Measurements from ENCODE around the gene PNN.

Gene PNN

GRCh38 chr14:39169541-39169900 lies 5.5 kb upstream of the PNN start:
- no peaks in the 10 kb centered on the region for H3K27me3 ChIP-seq (replicated peaks; ENCODE audit: control insufficient read depth, insufficient read depth, low read length)
- H3K4me3 ChIP-seq (replicated peaks; ENCODE audit: low read depth, low read length): peak overlapping the region; percentile 85
- H3K36me3 ChIP-seq (ENCODE audit: control insufficient read depth, insufficient read depth, low read length): peaks cover 3% of the 10 kb centered on the region
- no peak for TF ChIP-seq CTCF (IDR thresholded peaks at IDR 0.05; ENCODE audit: insufficient read depth, low read length, poor library complexity, severe bottlenecking)
- no peak for DNase-seq (ENCODE audit: extremely low read depth, insufficient read length)

- H3K36me3 ChIP-seq (ENCODE audit: control insufficient read depth, insufficient read depth, low read length): peaks cover 2% of the 10 kb centered on the region
Observed at GRCh38 chr14:39173198-39173597, 1.9 kb upstream of the PNN start.

GRCh38 chr14:39175445-39176262 lies 600 bp downstream of the PNN start:
- peak overlapping the region; percentile 82 for H3K4me3 ChIP-seq (replicated peaks; ENCODE audit: low read depth, low read length)
- TF ChIP-seq CTCF (IDR thresholded peaks at IDR 0.05; ENCODE audit: insufficient read depth, low read length, poor library complexity, severe bottlenecking): no peak
- DNase-seq (ENCODE audit: extremely low read depth, insufficient read length): peak; percentile 80

More at GRCh38 chr14:39173198-39173597, 1.9 kb upstream of the PNN start:
- DNase-seq (ENCODE audit: extremely low read depth, insufficient read length): no peak
- no peak overlapping the region for H3K4me3 ChIP-seq (replicated peaks; ENCODE audit: low read depth, low read length)
- no peaks in the 10 kb centered on the region for H3K27me3 ChIP-seq (replicated peaks; ENCODE audit: control insufficient read depth, insufficient read depth, low read length)
- no peak for TF ChIP-seq CTCF (IDR thresholded peaks at IDR 0.05; ENCODE audit: insufficient read depth, low read length, poor library complexity, severe bottlenecking)

GRCh38 chr14:39176263-39177167 lies 1.5 kb downstream of the PNN start:
- no peaks in the 10 kb centered on the region for H3K27me3 ChIP-seq (replicated peaks; ENCODE audit: control insufficient read depth, insufficient read depth, low read length)
- peak overlapping the region; percentile 82 for H3K4me3 ChIP-seq (replicated peaks; ENCODE audit: low read depth, low read length)
- no peak for DNase-seq (ENCODE audit: extremely low read depth, insufficient read length)
- H3K36me3 ChIP-seq (ENCODE audit: control insufficient read depth, insufficient read depth, low read length): peaks cover 18% of the 10 kb centered on the region
- no peak for TF ChIP-seq CTCF (IDR thresholded peaks at IDR 0.05; ENCODE audit: insufficient read depth, low read length, poor library complexity, severe bottlenecking)

More at GRCh38 chr14:39175445-39176262, 600 bp downstream of the PNN start:
- Histone ChIP-seq H3K36me3 (ENCODE audit: control insufficient read depth, insufficient read depth, low read length) (peaks cover 11% of the 10 kb centered on the region), H3K27me3 (replicated peaks; ENCODE audit: control insufficient read depth, insufficient read depth, low read length) (no peaks in the 10 kb centered on the region)

GRCh38 chr14:39177168-39177545 lies 2.1 kb downstream of the PNN start:
- Histone ChIP-seq H3K36me3 (ENCODE audit: control insufficient read depth, insufficient read depth, low read length) (peaks cover 18% of the 10 kb centered on the region), H3K4me3 (replicated peaks; ENCODE audit: low read depth, low read length) (no peak overlapping the region), H3K27me3 (replicated peaks; ENCODE audit: control insufficient read depth, insufficient read depth, low read length) (no peaks in the 10 kb centered on the region)
- no peak for TF ChIP-seq CTCF (IDR thresholded peaks at IDR 0.05; ENCODE audit: insufficient read depth, low read length, poor library complexity, severe bottlenecking)
- DNase-seq (ENCODE audit: extremely low read depth, insufficient read length): no peak

Data from GM06990 (cell line).